HUES6 (cell line): ENCODE measurements around the gene WNT8A.
"Not testable (repeated sequence)": the region's sequence is repeated elsewhere in the genome, so short reads cannot be mapped to it uniquely, and the experiment has no call there.

Source experiments
- H3K27ac ChIP-seq: 2 replicates; pipeline ENCODE4 v1.7.0; 2013; ENCODE audit warnings: low read depth, mild to moderate bottlenecking, low read length, inconsistent platforms
- H3K27me3 ChIP-seq: 2 replicates; pipeline ENCODE4 v1.6.1; 2013; ENCODE audit warnings: low read length; ENCODE audit not compliant: control insufficient read depth, insufficient read depth
- H3K36me3 ChIP-seq: 2 replicates; pipeline ENCODE4 v1.6.1; 2013; ENCODE audit warnings: low read length; ENCODE audit not compliant: control insufficient read depth, insufficient read depth
- H3K4me1 ChIP-seq: 2 replicates; pipeline ENCODE4 v1.6.1; 2013; ENCODE audit warnings: low read length; ENCODE audit not compliant: control insufficient read depth, insufficient read depth
- H3K4me3 ChIP-seq: 2 replicates; pipeline ENCODE4 v1.5.1; 2013; ENCODE audit warnings: low read depth, low read length
- H3K9ac ChIP-seq: one replicate; pipeline ENCODE4 v1.6.1; 2013; ENCODE audit warnings: mild to moderate bottlenecking, low read length
- H3K9me3 ChIP-seq: 2 replicates; pipeline ENCODE4 v1.6.1; 2013; ENCODE audit warnings: low read depth, low read length; ENCODE audit not compliant: control insufficient read depth, insufficient read depth

Gene WNT8A

GRCh38 chr5:138054847-138055558, 28.8 kb upstream of the WNT8A start:
- Histone ChIP-seq H3K27ac (no peak overlapping the region), H3K36me3 (no peaks in the 10 kb centered on the region), H3K27me3 (no peaks in the 10 kb centered on the region), H3K4me3 (0 out of 2 replicates have a peak overlapping the region, but pooled peaks have one; percentile 14), H3K4me1 (no peaks in the 10 kb centered on the region), H3K9ac (no peak overlapping the region), H3K9me3 (no peaks in the 10 kb centered on the region)

DNA sequence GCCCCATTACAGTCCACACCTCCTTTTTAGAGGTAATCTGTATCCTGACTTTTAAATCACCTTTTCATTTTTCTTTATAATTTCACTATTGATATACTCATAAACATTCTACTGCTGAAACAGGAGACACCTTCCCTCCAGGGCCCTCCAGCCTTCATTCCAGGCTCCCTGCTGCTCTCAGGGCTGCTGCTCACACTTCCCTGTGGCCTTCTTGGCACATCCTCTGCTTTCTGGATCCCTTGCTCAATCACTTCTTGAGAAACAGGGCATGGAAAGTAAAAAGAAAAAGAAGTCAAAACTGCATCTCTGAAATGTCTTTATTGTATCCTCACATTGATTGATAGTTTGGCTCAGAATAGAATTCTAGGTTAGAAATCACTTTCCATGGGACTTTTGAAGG, 19.3 kb upstream of the WNT8A start:
- Histone ChIP-seq H3K9ac (no peak overlapping the region), H3K27ac (no peak overlapping the region), H3K4me1 (no peaks in the 10 kb centered on the region), H3K36me3 (no peaks in the 10 kb centered on the region), H3K9me3 (no peaks in the 10 kb centered on the region), H3K27me3 (no peaks in the 10 kb centered on the region), H3K4me3 (no peak overlapping the region)

DNA sequence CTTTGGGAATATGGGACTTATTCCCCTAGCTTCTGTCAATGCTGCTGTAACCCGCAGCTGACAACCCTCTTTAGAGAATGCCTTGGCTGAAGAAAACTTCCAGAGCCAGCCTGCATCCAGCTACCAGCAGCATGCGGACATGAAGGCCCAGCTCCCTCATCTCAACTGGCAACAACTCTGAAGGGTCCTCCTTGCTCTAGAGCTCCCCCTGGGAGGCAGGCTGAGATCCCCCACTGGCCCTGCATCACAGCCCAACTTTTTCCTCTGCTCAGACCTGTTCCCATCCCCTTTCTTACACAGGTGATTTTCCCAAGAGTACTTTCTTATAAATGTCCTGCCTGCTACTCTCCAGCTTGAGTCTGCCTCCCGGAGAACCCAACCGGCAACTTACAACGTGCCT, 18.7 kb upstream of the WNT8A start:
- no peak overlapping the region for H3K27ac ChIP-seq
- no peaks in the 10 kb centered on the region for H3K27me3 ChIP-seq
- H3K9ac ChIP-seq: no peak overlapping the region
- H3K36me3 ChIP-seq: no peaks in the 10 kb centered on the region
- H3K4me1 ChIP-seq: no peaks in the 10 kb centered on the region
- no peak overlapping the region for H3K4me3 ChIP-seq
- no peaks in the 10 kb centered on the region for H3K9me3 ChIP-seq

- Histone ChIP-seq H3K9me3 (no peaks in the 10 kb centered on the region), H3K36me3 (no peaks in the 10 kb centered on the region), H3K9ac (no peak overlapping the region), H3K27ac (no peak overlapping the region), H3K27me3 (no peaks in the 10 kb centered on the region), H3K4me3 (no peak overlapping the region), H3K4me1 (no peaks in the 10 kb centered on the region)
Observed at GRCh38 chr5:138067945-138068344, 15.9 kb upstream of the WNT8A start.

DNA sequence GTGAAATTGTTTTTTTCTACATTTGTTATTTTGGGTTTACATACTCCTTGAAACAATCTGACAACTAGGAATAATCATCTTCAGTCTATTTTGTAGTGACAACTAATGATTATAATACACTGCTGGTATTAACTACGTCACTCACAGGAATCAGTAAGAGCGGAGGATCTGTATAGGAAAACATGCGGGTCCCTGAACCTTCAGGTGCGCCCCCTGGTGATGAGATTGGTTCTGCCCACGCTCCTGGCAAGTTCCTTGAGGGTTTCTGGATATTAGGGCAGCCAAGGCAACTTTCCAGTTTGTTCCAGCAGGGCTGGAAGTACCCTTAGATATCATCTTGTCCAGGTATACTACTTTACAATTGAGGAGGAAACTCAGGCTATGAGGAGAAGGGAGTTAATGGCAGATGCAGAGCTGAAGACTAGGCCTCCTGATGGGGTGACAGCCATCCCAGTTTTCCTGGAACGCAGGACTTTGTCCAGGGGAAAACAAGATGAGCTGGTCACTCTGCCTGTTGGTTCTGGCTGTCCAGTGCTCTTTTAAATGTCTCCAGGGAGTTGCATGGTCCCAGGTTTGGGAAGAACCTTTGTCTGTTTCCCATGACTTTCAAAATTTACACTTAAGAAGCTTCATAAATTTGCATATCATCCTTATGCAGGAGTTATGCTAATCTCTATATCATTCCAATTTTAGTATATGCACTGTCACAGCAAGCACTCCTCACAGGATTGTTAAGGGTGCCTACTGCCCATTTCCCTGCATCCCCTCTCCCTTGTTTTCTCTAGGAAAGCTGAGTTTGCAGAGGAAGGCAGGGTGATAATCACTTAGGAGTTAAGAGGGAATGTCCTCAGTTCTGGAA, 14.9 kb upstream of the WNT8A start:
- H3K4me1 ChIP-seq: no peaks in the 10 kb centered on the region
- H3K4me3 ChIP-seq: no peak overlapping the region
- no peak overlapping the region for H3K9ac ChIP-seq
- H3K9me3 ChIP-seq: no peaks in the 10 kb centered on the region
- H3K36me3 ChIP-seq: no peaks in the 10 kb centered on the region
- H3K27me3 ChIP-seq: no peaks in the 10 kb centered on the region
- no peak overlapping the region for H3K27ac ChIP-seq

DNA sequence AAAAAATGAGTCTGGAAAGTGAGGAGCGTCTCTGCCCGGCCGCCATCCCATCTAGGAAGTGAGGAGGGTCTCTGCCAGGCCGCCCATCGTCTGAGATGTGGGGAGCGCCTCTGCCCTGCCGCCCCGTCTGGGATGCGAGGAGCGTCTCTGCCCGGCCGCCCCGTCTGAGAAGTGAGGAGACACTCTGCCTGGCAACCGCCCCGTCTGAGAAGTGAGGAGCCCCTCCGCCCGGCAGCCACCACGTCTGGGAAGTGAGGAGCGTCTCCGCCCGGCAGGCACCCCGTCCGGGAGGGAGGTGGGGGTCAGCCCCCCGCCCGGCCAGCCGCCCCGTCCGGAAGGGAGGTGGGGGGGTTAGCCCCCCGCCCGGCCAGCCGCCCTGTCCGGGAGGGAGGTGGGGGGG, 13.8 kb upstream of the WNT8A start:
- H3K27me3 ChIP-seq, H3K9ac ChIP-seq, H3K4me3 ChIP-seq, H3K27ac ChIP-seq, H3K9me3 ChIP-seq, H3K36me3 ChIP-seq, H3K4me1 ChIP-seq: not testable (repeated sequence)

GRCh38 chr5:138077064-138077696, 6.7 kb upstream of the WNT8A start:
- Histone ChIP-seq H3K36me3 (no peaks in the 10 kb centered on the region), H3K27ac (no peak overlapping the region; the same call in 1 of the 2 replicates), H3K9me3 (no peaks in the 10 kb centered on the region), H3K9ac (peak overlapping the region; percentile 56), H3K4me1 (peaks cover 21% of the 10 kb centered on the region), H3K27me3 (no peaks in the 10 kb centered on the region), H3K4me3 (no peak overlapping the region)

GRCh38 chr5:138078006-138078643, 5.7 kb upstream of the WNT8A start:
- H3K27ac ChIP-seq: no peak overlapping the region; the same call in 1 of the 2 replicates
- H3K36me3 ChIP-seq: no peaks in the 10 kb centered on the region
- no peaks in the 10 kb centered on the region for H3K27me3 ChIP-seq
- peaks cover 21% of the 10 kb centered on the region for H3K4me1 ChIP-seq
- peak overlapping the region; percentile 56 for H3K9ac ChIP-seq
- no peaks in the 10 kb centered on the region for H3K9me3 ChIP-seq
- no peak overlapping the region for H3K4me3 ChIP-seq

DNA sequence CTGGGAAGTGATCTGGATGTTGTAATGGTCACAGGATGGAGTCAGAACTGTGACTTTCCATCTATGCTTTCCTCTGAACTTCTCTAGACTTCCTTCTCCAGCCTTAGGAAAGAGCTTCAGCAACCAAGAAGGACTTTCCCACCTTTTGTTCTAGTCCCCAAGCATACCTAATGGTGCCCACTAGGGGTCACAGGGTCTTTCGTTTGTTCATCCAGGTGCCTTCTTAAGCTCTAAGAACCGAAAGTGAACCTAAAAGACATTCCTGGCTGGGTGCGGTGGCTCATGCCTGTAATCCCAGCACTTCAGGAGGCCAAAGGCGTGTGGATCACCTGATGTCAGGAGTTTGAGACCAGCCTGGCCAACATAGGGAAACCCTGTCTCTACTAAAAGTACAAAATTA, 1.8 kb upstream of the WNT8A start:
- Histone ChIP-seq H3K4me1 (peaks cover 35% of the 10 kb centered on the region), H3K36me3 (no peaks in the 10 kb centered on the region), H3K27me3 (no peaks in the 10 kb centered on the region), H3K4me3 (no peak overlapping the region), H3K9ac (no peak overlapping the region), H3K9me3 (no peaks in the 10 kb centered on the region), H3K27ac (no peak overlapping the region)

DNA sequence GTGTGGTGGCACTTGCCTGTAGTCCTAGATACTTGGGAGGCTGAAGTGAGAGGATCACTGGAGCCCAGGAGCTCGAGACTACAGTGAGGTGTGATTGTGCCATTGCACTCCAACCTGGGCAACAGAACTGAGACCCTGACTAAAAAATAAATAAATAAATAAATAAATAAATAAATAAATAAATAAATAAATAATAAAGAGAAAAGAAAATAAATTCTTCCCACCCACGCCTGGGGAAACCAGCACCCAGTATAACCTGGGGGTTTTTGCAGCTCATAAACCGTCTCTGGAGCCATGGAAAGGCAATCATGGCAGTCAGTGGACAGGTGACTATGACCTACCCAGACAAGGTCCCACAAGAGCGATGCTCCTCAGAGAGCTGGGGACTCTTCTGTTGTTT, 7.9 kb downstream of the WNT8A start:
- no peaks in the 10 kb centered on the region for H3K9me3 ChIP-seq
- no peak overlapping the region for H3K9ac ChIP-seq
- no peak overlapping the region for H3K27ac ChIP-seq
- H3K27me3 ChIP-seq: peaks cover 68% of the 10 kb centered on the region
- H3K4me1 ChIP-seq: peaks cover 61% of the 10 kb centered on the region
- peaks cover 11% of the 10 kb centered on the region; the same call in 1 of the 2 replicates for H3K36me3 ChIP-seq
- H3K4me3 ChIP-seq: peak overlapping the region; percentile 16; the same call in 1 of the 2 replicates
